H7 (cell line): ENCODE results near the gene MYL5. TPM values are rescaled to one million over a fixed set of nuclear protein-coding genes. Genes with fewer than 3 reads are reported as not detected.
A peak's percentile ranks its signal among the peaks of the same experiment; 100 is the strongest.
"Not testable (repeated sequence)": the region's sequence is repeated elsewhere in the genome, so short reads cannot be mapped to it uniquely, and the experiment has no call there.

ENCODE experiments used
- DNase-seq: peaks from one replicate; pipeline ENCODE4 v3.0.0; 2012
- H3K27me3 ChIP-seq: 2 replicates; pipeline ENCODE4 v1.6.0; 2011; ENCODE audit warnings: mild to moderate bottlenecking, low read length; ENCODE audit not compliant: control insufficient read depth, insufficient read depth
- H3K36me3 ChIP-seq: replicated peaks from 2 replicates; pipeline ENCODE4 v1.5.1; 2011; ENCODE audit warnings: low read length; ENCODE audit not compliant: control insufficient read depth, insufficient read depth
- H3K4me3 ChIP-seq: 2 replicates; pipeline ENCODE4 v1.5.1; 2011; ENCODE audit warnings: low read depth, mild to moderate bottlenecking, control low read depth, low read length, moderate library complexity; ENCODE audit not compliant: insufficient read depth
- total RNA-seq: library from RNA; depleted of rRNA; stranded (reverse); fragments of >200 nt; shearing (Covaris generic); gene quantifications from 2 replicates; pipeline ENCODE4 v1.2.3, GENCODE V29; 2014; rRNA removed

MYL5 gene
- total RNA-seq, 1 experiment from 2014 or later, result 12.6 TPM

- Histone ChIP-seq H3K27me3 (no peaks in the 10 kb centered on the region), H3K36me3 (no peaks in the 10 kb centered on the region; the same call in 1 of the 2 replicates), H3K4me3 (no peak overlapping the region)
- no peak for DNase-seq
Observed at GRCh38 chr4:722851-723360, 48.6 kb downstream of the MYL5 start.

GRCh38 chr4:723751-724530 is 49.6 kb downstream of the MYL5 start:
- Histone ChIP-seq H3K36me3 (no peaks in the 10 kb centered on the region; the same call in 1 of the 2 replicates), H3K4me3 (no peak overlapping the region), H3K27me3 (no peaks in the 10 kb centered on the region)

GRCh38 chr4:725391-726234 is 51.3 kb downstream of the MYL5 start:
- Histone ChIP-seq H3K4me3 (no peak overlapping the region), H3K36me3 (no peaks in the 10 kb centered on the region; the same call in none of the 2 replicates), H3K27me3 (no peaks in the 10 kb centered on the region)
- DNase-seq, result no peak

More at GRCh38 chr4:723751-724530, 49.6 kb downstream of the MYL5 start:
- DNase-seq, result no peak

GRCh38 chr4:726235-726787 is 52.0 kb downstream of the MYL5 start:
- no peak for DNase-seq
- Histone ChIP-seq H3K36me3 (no peaks in the 10 kb centered on the region; the same call in none of the 2 replicates), H3K27me3 (no peaks in the 10 kb centered on the region), H3K4me3 (no peak overlapping the region)

- Histone ChIP-seq H3K4me3 (no peak overlapping the region), H3K27me3 (no peaks in the 10 kb centered on the region), H3K36me3 (no peaks in the 10 kb centered on the region; the same call in none of the 2 replicates)
- no peak for DNase-seq
Observed at GRCh38 chr4:726838-727237, 52.5 kb downstream of the MYL5 start.

GRCh38 chr4:727576-727975 is 53.2 kb downstream of the MYL5 start:
- no peak overlapping the region for H3K4me3 ChIP-seq
- DNase-seq, result no peak
- no peaks in the 10 kb centered on the region for H3K27me3 ChIP-seq
- peaks cover 3% of the 10 kb centered on the region for H3K36me3 ChIP-seq

- peaks cover 15% of the 10 kb centered on the region for H3K36me3 ChIP-seq
- no peak for DNase-seq
- H3K27me3 ChIP-seq, result no peaks in the 10 kb centered on the region
- no peak overlapping the region for H3K4me3 ChIP-seq
Observed at GRCh38 chr4:729336-730315, 55.3 kb downstream of the MYL5 start.

GRCh38 chr4:730511-730910 is 56.2 kb downstream of the MYL5 start:
- Histone ChIP-seq H3K27me3 (no peaks in the 10 kb centered on the region), H3K4me3 (no peak overlapping the region), H3K36me3 (peaks cover 21% of the 10 kb centered on the region)
- DNase-seq, result no peak

- peaks cover 21% of the 10 kb centered on the region for H3K36me3 ChIP-seq
- not testable (repeated sequence) for H3K27me3 ChIP-seq, H3K4me3 ChIP-seq
- DNase-seq, result peak; percentile 81
Observed at GRCh38 chr4:730946-731904, 56.9 kb downstream of the MYL5 start.

Other genes starting within 250 kb of the MYL5 start
- gene ZNF721, start 175.4 kb upstream of the MYL5 start, total RNA-seq, result 18.8 and 44.3 TPM in 2 replicates
- gene PIGG, start 175.3 kb upstream of the MYL5 start, total RNA-seq, result 20.4 and 39.1 TPM in 2 replicates
- gene TMEM271, start 98.2 kb upstream of the MYL5 start, total RNA-seq, result 0.41 and 0.59 TPM in 2 replicates
- 12.1 and 12.7 TPM in 2 replicates for gene PDE6B, start 49.0 kb upstream of the MYL5 start, total RNA-seq
- 410 and 452 TPM in 2 replicates for gene ATP5ME, start 266 bp upstream of the MYL5 start, total RNA-seq
- gene SLC49A3, start 14.6 kb downstream of the MYL5 start, total RNA-seq, result 2.0 and 4.1 TPM in 2 replicates
- 53.6 and 57.9 TPM in 2 replicates for gene PCGF3, start 31.3 kb downstream of the MYL5 start, total RNA-seq
- gene CPLX1, start 151.6 kb downstream of the MYL5 start, total RNA-seq, result 0.15 and 0.62 TPM in 2 replicates